GM21786 (cell line): Measurements from ENCODE around the gene GH1.
"Not testable (repeated sequence)": the region's sequence is repeated elsewhere in the genome, so short reads cannot be mapped to it uniquely, and the experiment has no call there.

Source experiments
- ATAC-seq: cut with Tn5 transposase; IDR thresholded peaks from one replicate; pipeline ENCODE4 v1.9.1; 2021; ENCODE audit not compliant: unreplicated experiment

GH1 gene

DNA sequence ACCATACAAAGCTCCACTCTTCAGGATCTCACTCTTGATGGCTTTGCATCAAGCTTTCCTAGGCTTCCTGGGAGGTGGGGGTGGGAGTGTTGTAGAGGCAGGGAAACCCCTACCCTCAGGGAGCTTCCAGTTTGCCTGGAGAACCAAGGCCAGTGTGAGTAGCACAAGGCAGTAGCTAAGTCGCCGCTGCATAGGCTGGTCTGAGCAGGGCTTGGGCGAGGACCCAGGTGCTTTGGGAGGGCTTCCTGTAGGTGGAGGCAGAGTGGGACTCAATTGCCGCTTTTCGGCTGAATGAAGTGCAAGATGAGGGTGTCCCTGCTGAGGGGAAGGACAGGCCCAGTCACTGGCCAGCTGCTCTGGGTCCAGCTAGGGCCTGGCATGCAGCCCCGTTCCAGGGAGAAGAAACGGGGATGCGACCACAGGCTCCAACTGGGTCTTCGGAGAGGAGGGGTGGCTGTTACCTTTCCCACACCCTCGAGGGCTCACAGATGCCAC, 9.6 kb upstream of the GH1 start:
- no peak for ATAC-seq

GRCh38 chr17:63927464-63928171, 9.0 kb upstream of the GH1 start:
- peak; percentile 29 for ATAC-seq

- no peak for ATAC-seq
Measured at GRCh38 chr17:63926164-63926563, 7.5 kb upstream of the GH1 start.

DNA sequence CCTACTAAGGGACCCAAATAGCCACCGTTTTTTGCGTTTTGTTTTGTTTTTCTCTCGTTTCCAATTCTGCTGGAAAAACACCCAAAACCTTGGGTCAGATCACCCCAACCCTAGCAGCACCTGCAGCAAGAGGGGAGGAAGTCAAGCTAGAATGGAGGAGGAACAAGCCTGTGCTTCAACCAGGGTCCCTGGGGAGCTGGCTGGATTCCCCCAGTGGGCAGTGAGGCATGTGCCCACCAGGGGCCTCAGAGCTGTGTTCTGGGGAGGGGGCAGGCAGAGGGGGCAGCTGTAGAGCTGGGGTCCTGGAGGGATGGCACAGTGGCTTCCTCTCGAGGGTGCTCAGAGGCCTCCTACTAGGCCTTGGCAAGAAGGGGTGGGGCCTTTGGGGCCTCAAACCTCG, 7.0 kb upstream of the GH1 start:
- no peak for ATAC-seq

- peak; percentile 44 for ATAC-seq
Measured at GRCh38 chr17:63922402-63922801, 3.8 kb upstream of the GH1 start.

DNA sequence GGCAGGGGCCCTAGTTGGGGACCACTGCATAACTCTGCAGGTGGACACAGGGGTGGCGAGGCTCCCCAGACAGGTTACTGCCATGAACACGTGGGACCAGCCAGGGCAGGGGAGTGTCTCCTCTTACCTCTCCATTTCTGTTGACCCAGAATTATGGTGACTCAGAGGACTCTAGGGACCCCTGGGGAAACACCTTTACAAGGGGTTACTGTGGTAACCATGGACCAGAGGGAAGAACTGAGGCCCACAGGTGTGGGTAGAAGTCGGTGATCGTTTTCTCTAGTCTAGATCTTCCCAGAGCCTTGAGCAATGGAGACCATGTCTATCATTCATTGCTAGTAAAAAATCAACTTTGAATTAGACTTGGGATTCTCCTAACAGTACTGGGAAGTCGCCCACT, 2.1 kb upstream of the GH1 start:
- ATAC-seq, result not testable (repeated sequence)

DNA sequence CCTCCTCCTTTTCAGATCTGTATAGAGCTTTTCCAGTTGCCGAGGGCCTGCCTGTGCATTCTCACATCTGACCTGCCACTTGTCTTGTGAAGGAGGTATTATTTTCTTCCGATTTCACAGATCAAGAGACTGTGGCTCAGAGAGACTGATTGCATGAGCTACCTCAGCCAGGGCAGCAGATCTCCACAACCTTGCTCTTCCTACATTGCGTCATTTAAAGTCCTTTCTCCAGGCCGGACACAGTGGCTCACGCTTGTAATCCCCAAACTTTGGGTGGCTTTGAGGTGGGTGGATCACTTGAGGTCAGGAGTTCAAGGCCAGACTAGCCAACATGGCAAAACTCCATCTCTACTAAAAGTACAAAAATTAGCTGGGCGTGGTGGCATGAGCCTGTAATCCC, 1.4 kb upstream of the GH1 start:
- not testable (repeated sequence) for ATAC-seq

DNA sequence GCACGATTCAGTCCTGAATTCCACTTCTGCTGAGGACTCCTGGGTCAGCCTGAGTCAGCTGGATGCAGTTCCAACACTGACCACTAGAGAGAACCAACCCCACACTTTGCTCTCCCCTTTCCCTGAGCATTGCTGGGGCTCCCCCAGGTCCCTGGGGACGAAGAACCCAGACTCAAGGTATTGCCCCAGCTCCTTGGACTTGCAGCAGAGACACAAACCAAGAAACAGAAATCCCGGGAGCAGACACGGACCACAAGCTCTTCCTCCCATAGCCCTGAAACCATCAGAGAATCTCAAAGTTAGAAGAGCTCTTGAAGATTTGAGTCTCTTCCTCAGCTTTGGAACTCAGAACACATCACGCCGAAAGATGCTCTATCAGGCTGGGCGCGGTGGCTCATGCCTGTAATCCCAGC, 678 bp upstream of the GH1 start:
- peak; percentile 52 for ATAC-seq

GRCh38 chr17:63918305-63918704, 334 bp downstream of the GH1 start:
- no peak for ATAC-seq

GRCh38 chr17:63917646-63918045, 993 bp downstream of the GH1 start:
- ATAC-seq, result no peak

- ATAC-seq, result not testable (repeated sequence)
Measured at GRCh38 chr17:63917206-63917605, 1.4 kb downstream of the GH1 start.

GRCh38 chr17:63916566-63917185, 2.0 kb downstream of the GH1 start:
- ATAC-seq, result no peak

DNA sequence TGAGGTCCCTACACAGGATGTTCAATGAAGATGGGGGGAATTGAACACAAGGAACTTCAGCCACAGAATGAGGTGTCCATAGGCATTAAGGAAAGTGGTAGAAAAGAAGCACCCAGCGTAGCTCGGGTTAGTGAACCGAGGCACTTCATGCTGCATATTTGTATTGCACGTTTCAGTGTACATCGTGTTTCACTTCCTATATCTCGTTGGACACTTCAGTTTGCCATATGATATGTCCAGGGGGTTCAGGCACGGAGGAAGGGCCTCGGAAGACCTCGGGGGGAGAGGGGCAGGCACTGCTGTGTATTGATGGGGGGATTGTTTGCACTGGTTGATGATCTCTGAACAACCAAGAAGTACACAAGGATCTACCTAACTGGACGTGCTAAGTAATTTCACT, 2.9 kb downstream of the GH1 start:
- ATAC-seq, result peak; percentile 57

DNA sequence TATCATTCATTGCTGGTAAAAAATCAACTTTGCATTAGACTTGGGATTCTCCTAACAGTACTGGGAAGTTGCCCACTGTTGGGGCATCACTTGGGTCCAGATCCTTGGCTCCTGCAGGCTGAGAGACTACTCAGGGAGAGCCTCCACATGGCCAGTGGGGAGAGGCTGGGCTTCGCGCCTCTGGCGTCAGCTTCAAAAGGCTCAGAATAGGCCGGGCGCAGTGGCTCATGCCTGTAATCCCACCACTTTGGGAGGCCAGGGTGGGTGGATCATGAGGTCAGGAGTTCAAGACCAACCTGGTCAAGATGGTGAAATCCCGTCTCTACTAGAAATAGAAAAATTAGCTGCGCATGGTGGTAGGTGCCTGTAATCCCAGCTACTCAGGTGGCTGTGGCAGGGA, 4.2 kb downstream of the GH1 start:
- ATAC-seq, result no peak

- ATAC-seq, result no peak
Measured at GRCh38 chr17:63911657-63912100, 7.0 kb downstream of the GH1 start.

GRCh38 chr17:63911041-63911635, 7.5 kb downstream of the GH1 start, which contains the start of gene CSHL1:
Gene CSHL1 (minus strand): TSS chr17:63911258. CDS start chr17:63911196, 62 bp downstream.
- ATAC-seq, result no peak

- ATAC-seq, result no peak
Measured at GRCh38 chr17:63910096-63910495, 8.5 kb downstream of the GH1 start.

GRCh38 chr17:63909586-63909985, 9.1 kb downstream of the GH1 start:
- ATAC-seq, result not testable (repeated sequence)

GRCh38 chr17:63907161-63907778, 11.4 kb downstream of the GH1 start:
- ATAC-seq, result not testable (repeated sequence)

DNA sequence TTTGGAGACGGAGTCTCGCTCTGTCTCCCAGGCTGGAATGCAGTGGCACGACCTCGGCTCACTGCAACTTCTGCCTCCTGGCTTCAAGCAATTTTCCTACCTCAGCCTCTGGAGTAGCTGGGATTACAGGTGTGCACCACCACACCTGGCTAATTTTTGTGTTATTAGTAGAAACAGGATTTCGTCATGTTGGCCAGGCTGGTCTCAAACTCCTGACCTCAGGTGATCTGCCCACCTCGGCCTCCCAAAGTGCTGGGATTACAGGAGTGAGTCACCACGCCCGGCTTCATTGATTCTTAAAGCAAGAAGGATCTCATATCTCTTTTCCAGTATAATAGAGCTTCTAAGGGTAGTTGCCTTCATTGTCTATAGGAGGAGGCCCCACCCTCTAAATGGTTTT, 13.8 kb downstream of the GH1 start:
- not testable (repeated sequence) for ATAC-seq

GRCh38 chr17:63903787-63904201, 14.8 kb downstream of the GH1 start:
- not testable (repeated sequence) for ATAC-seq
